Measurements from ENCODE around the gene CDH18. TPM values are rescaled to one million over a fixed set of nuclear protein-coding genes. Genes with fewer than 3 reads are reported as not detected.

Gene CDH18
- total RNA-seq, 1 experiment from 2014 or later = not detected

DNA sequence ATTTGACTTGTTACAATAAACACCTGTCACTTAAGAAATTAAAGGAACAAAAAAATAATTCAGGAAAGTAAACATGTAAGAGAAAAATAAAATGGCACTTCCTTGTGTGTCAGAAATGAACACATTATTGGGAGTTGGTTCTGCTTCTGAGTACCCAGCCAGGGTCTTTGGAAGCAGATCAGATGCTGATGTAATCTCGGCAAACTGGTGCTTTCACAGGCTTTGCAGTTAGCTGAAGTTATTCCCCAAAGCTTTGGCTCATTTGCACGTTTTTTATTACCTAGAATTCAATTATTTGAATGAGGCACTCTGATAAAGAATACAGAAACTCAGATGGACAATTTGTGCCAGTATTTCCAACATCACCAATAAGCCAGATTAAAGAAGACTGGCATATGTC is 10.9 kb downstream of the CDH18 start:
- ChIA-PET POLR2A (no interaction called here), RAD21 (ENCODE audit: low non-redundant PET in 1 of 2, low total read pairs in 2 of 2, uncharacterized antibody in 2 of 2, unreplicated experiment in 2 of 2) (no interaction called here), CTCF (no interaction called here)
- Histone ChIP-seq H3K9me2 (ENCODE audit: insufficient read depth) (no peaks in the 10 kb centered on the region), H3K79me2 (ENCODE audit: insufficient read depth, low read length) (no peaks in the 10 kb centered on the region), H3K4me1 (ENCODE audit: control insufficient read depth in 1 of 2, insufficient read depth in 2 of 2, low read length in 2 of 2) (no peaks in the 10 kb centered on the region), H2AFZ (ENCODE audit: low read depth, low read length, poor library complexity, severe bottlenecking) (no peak overlapping the region), H4K20me1 (ENCODE audit: insufficient read depth) (no peaks in the 10 kb centered on the region), H3K9me3 (ENCODE audit: control insufficient read depth in 1 of 2, insufficient read depth in 1 of 2, low read depth in 1 of 2, low read length in 2 of 2) (peaks cover 0 to 27% of the 10 kb centered on the region in 2 experiments; a peak in 2 of 4 replicates), H3K36me3 (ENCODE audit: control insufficient read depth in 1 of 2, insufficient read depth in 2 of 2, low read length in 2 of 2) (no peaks in the 10 kb centered on the region), H3K27me3 (ENCODE audit: insufficient read depth, low read length) (no peaks in the 10 kb centered on the region), H3K4me3 (replicated peaks in 1 of 2; ENCODE audit: low read depth in 1 of 2, low read length in 2 of 2) (no peak overlapping the region), H3K4me2 (ENCODE audit: low read length) (no peak overlapping the region), H3K9ac (ENCODE audit: low read length) (no peak overlapping the region), H3K27ac (ENCODE audit: low read depth, low read length) (no peak overlapping the region)
- intact Hi-C loops (cut with micrococcal nuclease) = no loop called here
- TF ChIP-seq FOSL1 (IDR thresholded peaks at IDR 0.05; ENCODE audit: low read depth) (no peak), POLR2AphosphoS5 (IDR thresholded peaks at IDR 0.05; ENCODE audit: low read depth, low read length) (no peak), EGR1 (IDR thresholded peaks at IDR 0.05; ENCODE audit: low read depth) (no peak), SRF (IDR thresholded peaks at IDR 0.05; ENCODE audit: low read depth) (no peak), POLR2A (IDR thresholded peaks at IDR 0.05; ENCODE audit: borderline replicate concordance, extremely low read depth, insufficient read depth, insufficient read length) (no peak), ZNF274 (IDR thresholded peaks at IDR 0.05; ENCODE audit: low read depth, low read length) (no peak), CEBPB (IDR thresholded peaks at IDR 0.05; ENCODE audit: low read depth) (no peak), YY1 (IDR thresholded peaks at IDR 0.05; ENCODE audit: extremely low read depth, insufficient replicate concordance, low read depth, low read length) (no peak)
- TF ChIP-seq, protein P1, sequence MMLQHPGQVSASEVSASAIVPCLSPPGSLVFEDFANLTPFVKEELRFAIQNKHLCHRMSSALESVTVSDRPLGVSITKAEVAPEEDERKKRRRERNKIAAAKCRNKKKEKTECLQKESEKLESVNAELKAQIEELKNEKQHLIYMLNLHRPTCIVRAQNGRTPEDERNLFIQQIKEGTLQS (IDR thresholded peaks at IDR 0.05) = no peak
- TF ChIP-seq, protein P2, sequence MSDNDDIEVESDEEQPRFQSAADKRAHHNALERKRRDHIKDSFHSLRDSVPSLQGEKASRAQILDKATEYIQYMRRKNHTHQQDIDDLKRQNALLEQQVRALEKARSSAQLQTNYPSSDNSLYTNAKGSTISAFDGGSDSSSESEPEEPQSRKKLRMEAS (IDR thresholded peaks at IDR 0.05) = no peak
- TF ChIP-seq, protein P3, sequence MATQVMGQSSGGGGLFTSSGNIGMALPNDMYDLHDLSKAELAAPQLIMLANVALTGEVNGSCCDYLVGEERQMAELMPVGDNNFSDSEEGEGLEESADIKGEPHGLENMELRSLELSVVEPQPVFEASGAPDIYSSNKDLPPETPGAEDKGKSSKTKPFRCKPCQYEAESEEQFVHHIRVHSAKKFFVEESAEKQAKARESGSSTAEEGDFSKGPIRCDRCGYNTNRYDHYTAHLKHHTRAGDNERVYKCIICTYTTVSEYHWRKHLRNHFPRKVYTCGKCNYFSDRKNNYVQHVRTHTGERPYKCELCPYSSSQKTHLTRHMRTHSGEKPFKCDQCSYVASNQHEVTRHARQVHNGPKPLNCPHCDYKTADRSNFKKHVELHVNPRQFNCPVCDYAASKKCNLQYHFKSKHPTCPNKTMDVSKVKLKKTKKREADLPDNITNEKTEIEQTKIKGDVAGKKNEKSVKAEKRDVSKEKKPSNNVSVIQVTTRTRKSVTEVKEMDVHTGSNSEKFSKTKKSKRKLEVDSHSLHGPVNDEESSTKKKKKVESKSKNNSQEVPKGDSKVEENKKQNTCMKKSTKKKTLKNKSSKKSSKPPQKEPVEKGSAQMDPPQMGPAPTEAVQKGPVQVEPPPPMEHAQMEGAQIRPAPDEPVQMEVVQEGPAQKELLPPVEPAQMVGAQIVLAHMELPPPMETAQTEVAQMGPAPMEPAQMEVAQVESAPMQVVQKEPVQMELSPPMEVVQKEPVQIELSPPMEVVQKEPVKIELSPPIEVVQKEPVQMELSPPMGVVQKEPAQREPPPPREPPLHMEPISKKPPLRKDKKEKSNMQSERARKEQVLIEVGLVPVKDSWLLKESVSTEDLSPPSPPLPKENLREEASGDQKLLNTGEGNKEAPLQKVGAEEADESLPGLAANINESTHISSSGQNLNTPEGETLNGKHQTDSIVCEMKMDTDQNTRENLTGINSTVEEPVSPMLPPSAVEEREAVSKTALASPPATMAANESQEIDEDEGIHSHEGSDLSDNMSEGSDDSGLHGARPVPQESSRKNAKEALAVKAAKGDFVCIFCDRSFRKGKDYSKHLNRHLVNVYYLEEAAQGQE (IDR thresholded peaks at IDR 0.05; ENCODE audit: low read depth) = no peak
- ATAC-seq (no peak), DNase-seq (ENCODE audit: low read depth, low spot score) (no peak)
- no TSS peak for BruUV-seq (replicated peaks)
